Stimulated activated effector memory CD8-positive, alpha-beta T cell treated with anti-CD3 and anti-CD28 coated beads, Interleukin-12 subunit alpha, Interleukin-12 subunit beta, amount 100 ng/mL, for 72 hours (primary cell): ENCODE data around the gene FA2H.
A peak's percentile ranks its signal among the peaks of the same experiment; 100 is the strongest.
"Not testable (repeated sequence)": the region's sequence is repeated elsewhere in the genome, so short reads cannot be mapped to it uniquely, and the experiment has no call there.

Experiments used
- ATAC-seq: fragments of 150-1000 bp; cut with Tn5 transposase; 2 replicates; pipeline ENCODE4 v1.10.0; 2021
- DNase-seq, 2 donors: peaks; one replicate each; pipeline ENCODE4 v3.0.0; 2021 to 2022; ENCODE audit warnings: low spot score in 2 of 2
- H3K27ac Mint-ChIP-seq: one replicate; pipeline ENCODE4 v1.8.0; 2022; ENCODE audit warnings: mild to moderate bottlenecking, mixed read lengths
- H3K36me3 Mint-ChIP-seq: one replicate; pipeline ENCODE4 v1.8.0; 2022; ENCODE audit warnings: mild to moderate bottlenecking, mixed read lengths
- H3K4me1 Mint-ChIP-seq: one replicate; pipeline ENCODE4 v1.8.0; 2022; ENCODE audit warnings: mixed read lengths
- H3K4me3 Mint-ChIP-seq: one replicate; pipeline ENCODE4 v1.8.0; 2022; ENCODE audit warnings: mild to moderate bottlenecking, mixed read lengths
- H3K9me3 Mint-ChIP-seq: one replicate; pipeline ENCODE4 v1.8.0; 2022; ENCODE audit warnings: mixed read lengths

The FA2H gene, protein sequence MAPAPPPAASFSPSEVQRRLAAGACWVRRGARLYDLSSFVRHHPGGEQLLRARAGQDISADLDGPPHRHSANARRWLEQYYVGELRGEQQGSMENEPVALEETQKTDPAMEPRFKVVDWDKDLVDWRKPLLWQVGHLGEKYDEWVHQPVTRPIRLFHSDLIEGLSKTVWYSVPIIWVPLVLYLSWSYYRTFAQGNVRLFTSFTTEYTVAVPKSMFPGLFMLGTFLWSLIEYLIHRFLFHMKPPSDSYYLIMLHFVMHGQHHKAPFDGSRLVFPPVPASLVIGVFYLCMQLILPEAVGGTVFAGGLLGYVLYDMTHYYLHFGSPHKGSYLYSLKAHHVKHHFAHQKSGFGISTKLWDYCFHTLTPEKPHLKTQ

DNA sequence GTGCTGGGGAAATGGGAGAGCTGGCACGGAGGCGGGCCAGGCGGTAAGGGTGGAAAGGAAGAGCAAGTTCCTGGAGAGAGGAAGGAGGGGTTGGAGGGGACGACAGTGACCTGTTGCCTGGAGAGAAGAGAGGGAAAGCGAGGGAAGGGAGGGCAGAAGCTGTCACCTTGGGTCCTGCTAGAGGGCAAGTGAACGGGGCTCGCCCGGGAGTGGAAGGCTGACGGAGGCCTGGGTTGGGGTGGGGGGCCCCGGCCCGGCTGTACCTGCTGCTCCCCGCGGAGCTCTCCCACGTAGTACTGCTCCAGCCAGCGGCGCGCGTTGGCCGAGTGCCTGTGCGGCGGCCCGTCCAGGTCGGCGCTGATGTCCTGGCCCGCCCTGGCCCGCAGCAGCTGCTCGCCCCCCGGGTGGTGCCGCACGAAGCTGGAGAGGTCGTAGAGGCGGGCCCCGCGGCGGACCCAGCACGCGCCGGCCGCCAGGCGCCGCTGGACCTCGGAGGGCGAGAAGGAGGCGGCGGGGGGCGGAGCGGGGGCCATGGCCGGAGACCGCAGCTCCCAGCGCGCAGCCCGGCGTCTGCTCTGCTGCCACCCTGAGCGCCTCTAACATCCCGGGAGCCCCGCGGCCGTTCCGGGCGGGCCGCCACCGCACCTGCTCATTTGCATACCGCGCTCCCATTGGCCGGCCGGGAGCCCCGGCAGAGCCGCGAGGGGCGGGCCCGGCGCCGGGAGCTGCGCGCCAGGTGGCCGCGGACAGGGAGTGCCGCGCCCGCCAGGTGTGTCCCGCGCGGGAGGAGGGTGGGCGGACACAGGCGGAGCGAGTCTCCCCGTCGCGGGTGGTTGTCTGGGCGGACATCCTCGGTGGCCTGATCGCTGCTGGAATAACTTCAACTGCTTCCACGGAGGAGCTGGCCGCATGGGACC lies at the start of gene FA2H:
FA2H (minus strand) TSS at position 598 of the 917 bp plus-strand sequence; CDS start at position 533, 65 bp downstream.
- Mint-ChIP-seq H3K27ac (no peak within 1 kb of the TSS), H3K36me3 (no peaks in the 10 kb centered on the region), H3K4me1 (peaks cover 14% of the 10 kb centered on the region), H3K4me3 (peak within 1 kb of the TSS; percentile 65), H3K9me3 (no peaks in the 10 kb centered on the region)
- DNase-seq (peak; percentile 35 to 68), ATAC-seq (peak; percentile 94)

DNA sequence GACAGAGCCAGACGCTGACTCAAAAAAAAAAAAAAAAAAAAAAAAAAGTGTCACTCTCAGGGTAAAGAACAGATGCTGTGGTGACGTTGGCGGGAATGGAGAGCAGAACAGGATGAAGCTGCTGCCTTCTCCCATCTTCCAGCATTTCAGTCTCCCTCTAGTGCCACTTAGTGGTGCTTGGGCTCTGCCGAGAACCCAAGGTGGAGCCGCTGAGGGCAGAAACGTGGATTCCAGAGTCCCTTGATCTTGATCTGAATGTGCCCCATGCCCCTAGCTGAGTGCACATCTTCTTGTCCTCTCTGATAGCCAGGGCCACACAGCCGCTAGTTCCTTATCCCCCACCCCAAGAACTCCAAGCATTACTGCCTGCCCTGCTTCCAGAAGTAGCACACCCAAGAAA lies 43.2 kb upstream of the FA2H start:
- H3K27ac Mint-ChIP-seq: no peak overlapping the region
- no peaks in the 10 kb centered on the region for H3K4me1 Mint-ChIP-seq
- no peaks in the 10 kb centered on the region for H3K36me3 Mint-ChIP-seq
- DNase-seq: no peak
- ATAC-seq: no peak
- no peaks in the 10 kb centered on the region for H3K9me3 Mint-ChIP-seq
- no peak overlapping the region for H3K4me3 Mint-ChIP-seq

DNA sequence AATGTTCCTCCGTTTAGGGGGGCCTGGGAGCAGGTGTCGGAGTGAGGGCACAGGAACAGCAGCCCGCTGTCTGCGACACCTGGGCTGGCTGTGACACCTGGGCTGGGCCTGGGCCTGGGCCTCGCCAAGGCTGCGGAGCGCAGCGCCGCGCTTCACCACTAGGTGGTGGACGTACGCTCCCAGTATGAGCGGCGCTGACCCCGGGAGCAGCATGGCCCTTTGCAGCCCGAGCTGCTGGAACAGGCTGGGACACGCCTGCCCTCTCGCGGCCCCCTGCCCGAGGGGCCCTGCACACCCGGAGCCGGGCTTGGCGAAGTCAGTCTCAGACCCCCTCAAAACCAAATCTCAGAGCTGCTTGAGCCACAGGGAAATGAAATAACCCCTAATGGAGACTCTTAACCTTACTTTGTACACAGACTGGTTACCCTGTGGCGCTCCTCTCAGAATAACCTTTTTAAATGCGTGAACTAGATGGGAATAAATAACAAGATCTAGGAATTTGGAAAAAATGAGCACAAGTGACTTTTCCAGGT lies 38.6 kb upstream of the FA2H start:
- peak; percentile 99 for ATAC-seq
- Mint-ChIP-seq H3K4me3 (no peak overlapping the region), H3K9me3 (no peaks in the 10 kb centered on the region), H3K4me1 (no peaks in the 10 kb centered on the region), H3K36me3 (no peaks in the 10 kb centered on the region), H3K27ac (no peak overlapping the region)
- peak; percentile 73 to 85 for DNase-seq

DNA sequence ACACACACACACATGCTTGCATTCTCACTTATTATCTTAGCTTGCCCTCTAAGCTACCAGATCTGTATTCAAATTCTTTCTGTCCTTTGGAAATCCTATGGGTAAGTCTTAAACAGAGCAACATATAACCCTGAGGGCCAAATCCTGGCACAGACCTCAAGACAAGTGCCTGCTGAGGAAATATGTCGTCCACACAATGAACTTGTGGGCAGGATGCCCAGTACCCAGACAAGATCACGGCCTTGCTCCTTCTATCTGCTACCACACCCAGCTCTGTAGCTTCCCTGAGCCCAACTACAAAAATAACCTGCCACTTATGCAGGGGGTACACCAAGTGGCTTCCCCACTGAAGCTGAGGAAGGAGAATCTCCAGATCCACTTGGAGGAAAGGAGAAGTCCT lies 37.3 kb upstream of the FA2H start:
- no peak for DNase-seq
- Mint-ChIP-seq H3K27ac (no peak overlapping the region), H3K4me1 (no peaks in the 10 kb centered on the region), H3K4me3 (no peak overlapping the region), H3K36me3 (no peaks in the 10 kb centered on the region), H3K9me3 (no peaks in the 10 kb centered on the region)
- no peak for ATAC-seq

DNA sequence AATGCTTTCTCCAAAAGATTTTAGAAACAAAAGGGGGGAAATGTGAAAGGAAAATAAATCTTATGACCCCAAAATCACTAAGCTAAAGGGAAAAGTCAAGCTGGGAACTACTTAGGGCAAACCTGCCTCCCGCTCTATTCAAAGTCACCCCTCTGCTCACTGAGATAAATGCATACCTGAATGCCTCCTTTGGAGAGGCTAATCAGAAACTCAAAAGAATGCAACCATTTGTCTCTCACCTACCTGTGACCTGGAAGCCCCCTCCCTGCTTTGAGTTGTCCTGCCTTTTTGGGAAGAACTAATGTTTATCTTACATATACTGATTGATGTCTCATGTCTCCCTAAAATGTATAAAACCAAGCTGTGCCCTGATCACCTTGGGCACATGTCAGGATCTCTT lies 36.6 kb upstream of the FA2H start:
- not testable (repeated sequence) for H3K36me3 Mint-ChIP-seq, H3K4me1 Mint-ChIP-seq, ATAC-seq

DNA sequence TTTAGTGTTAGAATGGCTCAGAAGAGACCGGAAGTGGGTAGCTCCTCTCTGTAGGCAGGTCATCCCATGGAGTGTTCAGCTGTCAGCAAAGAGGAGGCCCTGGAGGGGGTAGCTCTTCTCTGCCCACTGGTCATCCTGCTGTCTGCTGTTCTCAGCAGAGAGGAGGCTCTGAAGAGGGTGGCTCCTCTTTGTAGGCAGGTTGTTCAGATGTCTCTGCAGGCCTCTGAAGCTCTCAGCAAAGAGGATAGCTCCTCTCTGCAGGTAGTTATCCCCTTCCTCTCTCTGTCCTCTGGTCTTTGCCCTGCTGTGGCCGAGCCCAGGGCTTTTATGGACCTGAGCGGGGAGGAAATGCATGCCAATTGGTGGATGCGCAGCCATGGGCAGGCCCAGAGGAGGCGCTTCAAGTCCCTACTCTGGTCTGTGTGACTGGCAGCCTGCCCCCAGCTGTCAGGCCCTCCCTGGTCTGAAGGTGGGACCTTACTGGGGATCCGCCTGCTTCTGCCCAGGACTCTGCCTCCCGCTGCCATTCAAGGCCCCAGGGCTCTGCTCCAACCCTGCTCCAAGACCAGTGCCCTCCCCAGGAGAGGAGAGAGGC lies 32.5 kb upstream of the FA2H start:
- no peak overlapping the region for H3K4me3 Mint-ChIP-seq
- no peaks in the 10 kb centered on the region for H3K36me3 Mint-ChIP-seq
- H3K27ac Mint-ChIP-seq: no peak overlapping the region
- H3K4me1 Mint-ChIP-seq: no peaks in the 10 kb centered on the region
- ATAC-seq (peak; percentile 31), DNase-seq (peak in 1 of 2 donors; percentile 43)
- H3K9me3 Mint-ChIP-seq: no peaks in the 10 kb centered on the region

More for the DNA sequence above, 36.6 kb upstream of the FA2H start:
- H3K27ac Mint-ChIP-seq, H3K4me3 Mint-ChIP-seq, DNase-seq, H3K9me3 Mint-ChIP-seq: not testable (repeated sequence)

DNA sequence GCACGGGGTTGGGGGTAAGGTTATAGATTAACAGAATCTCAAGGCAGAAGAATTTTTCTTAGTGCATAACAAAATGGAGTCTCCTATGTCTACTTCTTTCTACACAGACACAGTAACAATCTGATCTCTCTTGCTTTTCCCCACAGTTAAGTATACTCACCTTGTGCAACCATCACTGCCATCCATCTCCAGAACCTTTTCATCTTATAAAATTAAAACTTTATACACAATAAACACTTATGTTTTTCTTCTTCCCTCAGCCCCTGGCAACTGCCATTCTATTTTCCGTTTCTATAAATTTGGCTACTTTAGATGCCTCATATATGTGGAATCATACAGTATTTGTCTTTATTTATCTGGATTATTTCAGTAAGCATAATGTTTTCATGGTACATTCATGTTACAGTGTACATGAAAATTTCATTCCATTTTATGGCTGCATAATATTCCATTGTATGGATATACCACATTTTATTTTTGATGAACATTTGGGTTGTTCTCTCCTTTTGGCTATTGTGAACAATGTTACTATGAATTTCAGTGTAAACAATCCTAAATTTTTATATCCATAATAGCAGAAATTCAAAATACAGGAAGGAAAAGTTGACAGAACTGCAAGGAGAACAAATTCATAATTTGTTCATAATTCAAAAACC lies 25.7 kb upstream of the FA2H start:
- Mint-ChIP-seq H3K36me3 (no peaks in the 10 kb centered on the region), H3K4me3 (no peak overlapping the region), H3K27ac (no peak overlapping the region), H3K9me3 (peaks cover 3% of the 10 kb centered on the region), H3K4me1 (no peaks in the 10 kb centered on the region)
- no peak for DNase-seq
- no peak for ATAC-seq

DNA sequence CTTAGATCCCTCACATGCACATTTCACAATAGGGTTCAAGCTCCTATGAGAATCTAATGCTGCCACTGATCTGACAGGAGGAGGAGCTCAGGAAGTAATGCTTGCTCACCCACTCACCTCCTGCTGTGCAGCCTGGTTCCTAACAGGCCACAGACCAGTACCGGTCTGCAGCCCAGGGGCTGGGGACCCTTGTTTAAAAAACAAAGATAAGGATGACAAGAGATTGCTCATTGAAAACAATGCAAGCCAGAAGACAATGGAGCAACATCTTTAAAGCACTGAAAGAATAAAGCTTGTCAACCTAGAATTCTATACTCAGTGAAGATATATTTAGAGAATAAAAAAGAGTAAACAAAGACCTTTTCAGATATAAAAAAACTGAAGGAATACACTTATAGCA lies 22.8 kb upstream of the FA2H start:
- H3K4me3 Mint-ChIP-seq: no peak overlapping the region
- DNase-seq: no peak
- H3K36me3 Mint-ChIP-seq: no peaks in the 10 kb centered on the region
- H3K9me3 Mint-ChIP-seq: peaks cover 3% of the 10 kb centered on the region
- H3K27ac Mint-ChIP-seq: no peak overlapping the region
- no peaks in the 10 kb centered on the region for H3K4me1 Mint-ChIP-seq
- ATAC-seq: no peak

DNA sequence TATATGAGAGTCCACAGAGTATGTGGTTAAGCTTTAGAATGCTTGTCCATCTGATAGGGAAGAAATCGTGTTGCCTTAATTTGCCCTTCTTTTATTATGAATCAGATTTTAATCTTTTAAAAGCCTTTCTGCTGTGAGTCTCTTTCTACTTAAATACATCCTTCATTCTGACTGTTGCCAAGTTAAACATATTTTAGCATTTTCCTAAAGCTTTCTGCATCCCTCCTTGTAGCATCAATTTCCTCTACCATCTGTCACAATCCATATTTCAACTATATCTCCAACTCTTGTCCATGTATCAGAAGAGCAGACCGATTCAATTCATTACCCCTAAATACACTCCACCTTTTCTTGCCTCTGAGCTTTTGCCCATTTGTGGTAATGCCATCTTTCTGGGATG lies 20.5 kb upstream of the FA2H start:
- H3K27ac Mint-ChIP-seq: no peak overlapping the region
- H3K9me3 Mint-ChIP-seq: peaks cover 5% of the 10 kb centered on the region
- ATAC-seq: no peak
- no peak overlapping the region for H3K4me3 Mint-ChIP-seq
- H3K36me3 Mint-ChIP-seq: no peaks in the 10 kb centered on the region
- DNase-seq: no peak
- H3K4me1 Mint-ChIP-seq: no peaks in the 10 kb centered on the region

DNA sequence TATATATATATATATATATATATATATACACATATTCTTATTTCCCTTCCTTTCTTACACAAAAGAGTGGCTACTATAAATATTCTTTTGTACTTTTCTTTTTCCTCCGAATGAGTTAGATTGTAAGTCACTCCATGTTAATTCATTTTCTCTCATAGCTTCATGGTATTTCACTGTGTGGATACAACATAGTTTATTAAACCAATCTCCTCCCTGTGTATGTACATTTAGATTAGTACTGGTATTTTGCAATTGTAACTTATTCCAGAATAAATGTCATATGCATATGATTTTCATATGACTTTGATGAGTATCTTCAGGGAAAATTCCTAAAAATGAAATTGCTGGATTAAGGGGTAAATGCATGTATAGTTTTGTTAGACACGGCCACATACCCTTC lies 20.0 kb upstream of the FA2H start:
- no peak overlapping the region for H3K4me3 Mint-ChIP-seq

DNA sequence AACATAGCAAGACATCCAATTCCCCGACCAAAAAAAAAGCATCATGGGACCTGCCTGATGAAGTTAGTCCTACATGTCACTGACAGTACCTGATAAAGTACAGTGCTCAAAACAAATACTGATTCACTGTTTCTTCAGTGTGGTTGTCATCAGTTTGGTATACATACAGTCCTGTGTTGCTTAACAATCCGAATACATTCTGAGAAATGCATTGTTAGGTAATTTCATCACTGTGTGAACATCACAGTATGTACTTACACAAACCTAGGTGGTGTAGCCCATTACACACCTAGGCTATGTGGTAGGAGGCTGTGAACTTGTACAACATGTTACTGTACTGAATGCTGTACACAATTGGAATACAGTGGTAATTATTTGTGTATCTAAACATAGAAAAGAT lies 19.0 kb upstream of the FA2H start:
- no peaks in the 10 kb centered on the region for H3K4me1 Mint-ChIP-seq
- ATAC-seq (no peak), DNase-seq (peak in 1 of 2 donors; percentile 23)
- H3K4me3 Mint-ChIP-seq: no peak overlapping the region
- no peaks in the 10 kb centered on the region for H3K36me3 Mint-ChIP-seq
- peaks cover 5% of the 10 kb centered on the region for H3K9me3 Mint-ChIP-seq
- no peak overlapping the region for H3K27ac Mint-ChIP-seq

More for the DNA sequence above, 20.0 kb upstream of the FA2H start:
- H3K36me3 Mint-ChIP-seq: no peaks in the 10 kb centered on the region
- H3K9me3 Mint-ChIP-seq: peaks cover 5% of the 10 kb centered on the region
- DNase-seq: no peak
- H3K4me1 Mint-ChIP-seq: no peaks in the 10 kb centered on the region
- ATAC-seq: no peak
- H3K27ac Mint-ChIP-seq: no peak overlapping the region

DNA sequence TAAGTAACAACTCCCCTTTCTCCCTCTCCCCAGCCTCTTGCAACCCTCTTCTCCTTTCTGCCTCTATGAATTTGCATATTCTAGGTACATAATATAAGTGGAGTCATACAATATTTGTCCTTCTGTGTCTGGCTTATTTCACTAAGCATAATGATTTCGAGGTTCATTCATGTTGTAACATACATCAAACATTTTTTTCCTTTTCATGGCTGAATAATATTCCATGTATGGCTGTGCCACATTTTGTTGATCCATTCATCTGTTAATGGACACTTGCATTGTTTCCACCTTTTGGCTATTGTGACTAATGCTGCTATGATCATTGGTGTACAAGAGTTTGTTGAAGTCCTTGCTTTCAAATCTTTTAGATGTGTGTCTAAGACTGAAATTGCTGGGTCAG lies 17.6 kb upstream of the FA2H start:
- Mint-ChIP-seq H3K9me3 (peaks cover 5% of the 10 kb centered on the region), H3K36me3 (no peaks in the 10 kb centered on the region), H3K4me3 (no peak overlapping the region), H3K4me1 (no peaks in the 10 kb centered on the region), H3K27ac (no peak overlapping the region)
- ATAC-seq (no peak), DNase-seq (no peak)

DNA sequence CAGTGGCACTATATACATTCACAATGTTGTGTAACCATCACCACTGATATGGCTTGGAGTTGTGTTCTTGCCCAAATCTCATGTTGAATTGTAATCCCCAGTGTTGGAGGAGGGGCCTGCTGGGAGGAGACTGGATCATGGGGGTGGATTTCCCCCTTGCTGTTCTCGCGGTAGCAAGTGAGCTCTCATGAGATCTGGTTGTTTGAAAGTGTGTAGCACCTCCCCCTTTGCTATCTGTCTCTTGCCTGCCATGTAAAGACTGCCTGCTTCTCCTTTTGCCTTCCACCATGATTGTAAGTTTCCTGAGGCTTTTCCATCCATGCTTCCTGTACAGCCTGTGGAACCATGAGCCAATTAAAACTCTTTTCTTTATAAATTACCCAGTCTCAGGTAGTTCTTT lies 17.1 kb upstream of the FA2H start:
- H3K27ac Mint-ChIP-seq, H3K4me1 Mint-ChIP-seq, H3K4me3 Mint-ChIP-seq, H3K36me3 Mint-ChIP-seq, H3K9me3 Mint-ChIP-seq, ATAC-seq: not testable (repeated sequence)
- peak in 1 of 2 donors; percentile 8 for DNase-seq

DNA sequence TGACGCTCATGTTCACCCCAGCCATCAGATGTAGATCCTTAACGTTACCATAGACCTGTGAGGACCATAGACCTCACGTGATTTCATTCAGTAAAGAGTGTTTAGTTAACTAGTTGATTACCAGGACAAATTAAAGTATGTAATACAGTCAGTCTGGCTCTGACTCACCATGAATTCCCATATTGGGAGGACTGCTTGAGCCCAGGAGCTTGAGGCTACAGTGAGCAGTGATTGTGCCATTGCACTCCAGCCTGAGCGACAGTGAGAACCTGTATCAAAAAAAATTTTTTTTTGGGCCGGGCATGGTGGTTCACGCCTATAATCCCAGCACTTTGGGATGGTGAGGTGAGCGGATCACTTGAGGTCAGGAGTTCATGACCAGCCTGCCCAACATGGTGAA lies 13.5 kb upstream of the FA2H start:
- Mint-ChIP-seq H3K9me3 (peaks cover 5% of the 10 kb centered on the region), H3K36me3 (no peaks in the 10 kb centered on the region), H3K4me3 (no peak overlapping the region), H3K4me1 (no peaks in the 10 kb centered on the region), H3K27ac (no peak overlapping the region)
- DNase-seq: peak in 1 of 2 donors; percentile 6
- no peak for ATAC-seq

DNA sequence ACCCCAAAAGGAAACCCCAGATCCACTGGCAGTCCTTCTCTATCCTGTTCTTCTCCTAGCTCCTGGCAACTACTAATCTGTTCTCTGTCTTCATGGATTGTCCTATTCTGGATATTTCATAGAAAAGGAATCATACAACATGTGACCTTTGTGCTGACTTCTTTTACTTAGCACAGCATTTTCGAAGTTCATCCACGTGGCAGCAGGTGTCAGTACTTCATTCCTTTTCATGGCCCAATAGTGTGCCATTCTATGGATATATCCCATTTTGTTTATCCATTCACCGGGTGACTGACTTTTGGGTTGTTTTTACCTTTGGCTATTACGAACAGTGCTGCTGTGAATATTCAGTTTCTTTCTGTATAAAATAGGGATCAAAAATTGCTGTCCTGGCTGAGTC lies 10.4 kb upstream of the FA2H start:
- ATAC-seq: no peak
- no peaks in the 10 kb centered on the region for H3K36me3 Mint-ChIP-seq
- no peak overlapping the region for H3K27ac Mint-ChIP-seq

More for the DNA sequence above, 10.4 kb upstream of the FA2H start:
- no peaks in the 10 kb centered on the region for H3K9me3 Mint-ChIP-seq
- DNase-seq: peak in 1 of 2 donors; percentile 18
- no peak overlapping the region for H3K4me3 Mint-ChIP-seq
- no peaks in the 10 kb centered on the region for H3K4me1 Mint-ChIP-seq
